Ishikawa (cell line): ENCODE results near the gene ASPRV1.
A peak's percentile ranks its signal among the peaks of the same experiment; 100 is the strongest.

ENCODE experiments used
- CEBPB ChIP-seq: IDR thresholded peaks from 2 replicates; pipeline ENCODE4 v1.6.1; 2012
- CREB1 ChIP-seq: IDR thresholded peaks from 2 replicates; pipeline ENCODE4 v1.6.1; 2012; ENCODE audit warnings: low read depth
- EGR1 ChIP-seq: IDR thresholded peaks from 2 replicates; pipeline ENCODE4 v1.6.1; 2012
- EP300 ChIP-seq: IDR thresholded peaks from 2 replicates; pipeline ENCODE4 v1.6.1; 2012; ENCODE audit warnings: borderline replicate concordance
- FOXM1 ChIP-seq: IDR thresholded peaks from 2 replicates; pipeline ENCODE4 v1.6.1; 2012; ENCODE audit warnings: low read depth, borderline replicate concordance
- NFIC ChIP-seq: IDR thresholded peaks from 2 replicates; pipeline ENCODE4 v1.6.1; 2012
- RAD21 ChIP-seq: IDR thresholded peaks from 2 replicates; pipeline ENCODE4 v1.6.1; 2012; ENCODE audit warnings: low read depth
- TAF1 ChIP-seq: IDR thresholded peaks from 2 replicates; pipeline ENCODE4 v1.6.1; 2012; ENCODE audit warnings: low read depth, mild to moderate bottlenecking
- TCF12 ChIP-seq: IDR thresholded peaks from 2 replicates; pipeline ENCODE4 v1.6.1; 2012; ENCODE audit warnings: low read depth
- TEAD4 ChIP-seq: IDR thresholded peaks from 2 replicates; pipeline ENCODE4 v1.6.1; 2012
- YY1 ChIP-seq: IDR thresholded peaks from 2 replicates; pipeline ENCODE4 v1.6.1; 2012; ENCODE audit warnings: low read depth
- ZBTB7A ChIP-seq: IDR thresholded peaks from 2 replicates; pipeline ENCODE4 v1.6.1; 2012; ENCODE audit warnings: low read depth
- TF ChIP-seq, protein P1 (sequence below): IDR thresholded peaks from 2 replicates; pipeline ENCODE4 v1.6.1; 2012; ENCODE audit warnings: low read depth, mild to moderate bottlenecking
- TF ChIP-seq, protein P2 (sequence below): IDR thresholded peaks from 2 replicates; pipeline ENCODE4 v1.6.1; 2012
- TF ChIP-seq, protein P3 (sequence below): IDR thresholded peaks from 2 replicates; pipeline ENCODE4 v1.6.1; 2012

The ASPRV1 gene

DNA sequence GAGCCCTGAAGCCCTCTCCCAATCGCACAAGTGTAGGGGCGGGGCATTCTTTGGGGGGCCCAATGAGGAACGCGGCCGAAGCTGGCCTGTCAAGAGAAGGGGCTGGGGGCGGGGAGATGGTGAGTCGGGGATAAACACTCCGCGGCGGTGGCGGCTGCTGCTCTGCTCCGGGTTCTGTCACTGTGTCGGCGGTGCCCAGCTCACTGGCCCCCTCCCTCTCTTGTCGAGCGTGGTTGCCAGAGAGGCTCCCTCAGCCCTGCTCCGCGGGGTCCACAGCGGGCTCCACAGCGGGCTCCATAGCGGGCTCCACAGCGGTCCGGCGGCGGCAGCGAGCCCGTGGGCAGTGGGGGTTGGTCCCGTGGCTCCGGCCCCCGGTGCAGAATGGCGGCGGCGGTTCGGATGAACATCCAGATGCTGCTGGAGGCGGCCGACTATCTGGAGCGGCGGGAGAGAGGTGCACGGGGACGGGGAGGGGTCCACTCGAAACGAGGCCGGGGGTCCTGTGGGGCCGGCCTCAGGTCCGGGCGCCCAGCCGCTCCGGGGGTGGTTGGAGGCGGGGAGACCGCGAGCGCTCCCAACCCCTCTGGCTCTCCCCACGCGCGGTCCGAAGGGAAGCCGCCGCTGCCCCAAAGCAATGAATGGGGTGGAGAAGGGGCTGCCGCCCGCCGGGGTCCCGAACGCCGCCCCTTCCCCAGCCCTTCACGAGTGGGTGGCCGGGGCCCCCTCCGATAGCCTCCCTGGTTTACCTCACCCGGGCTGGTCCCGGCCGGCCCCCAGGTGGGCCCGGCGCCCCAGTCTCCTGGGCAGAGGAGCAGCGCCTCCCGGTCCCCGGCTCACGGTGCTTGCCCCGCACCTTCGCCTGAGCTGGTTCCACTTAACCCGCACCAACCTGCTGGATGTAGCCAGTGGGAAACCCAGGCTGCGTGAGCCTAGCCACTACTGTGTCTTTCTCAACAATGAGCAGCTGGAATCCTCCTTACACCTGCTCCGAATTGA lies 46.2 kb downstream of the ASPRV1 start, which contains the start of gene MXD1:
Gene MXD1, plus strand, starts transcription at position 160 of the 996 bp plus-strand sequence. Its CDS starts 222 bp downstream, at position 382.
- TF ChIP-seq ZBTB7A: 0 out of 2 replicates have a peak, but pooled peaks have one; percentile 31
- no peak for TF ChIP-seq CREB1
- peak; percentile 63; the same call in 1 of the 2 replicates for TF ChIP-seq YY1
- TF ChIP-seq TAF1: peak; percentile 29; the same call in 1 of the 2 replicates

DNA sequence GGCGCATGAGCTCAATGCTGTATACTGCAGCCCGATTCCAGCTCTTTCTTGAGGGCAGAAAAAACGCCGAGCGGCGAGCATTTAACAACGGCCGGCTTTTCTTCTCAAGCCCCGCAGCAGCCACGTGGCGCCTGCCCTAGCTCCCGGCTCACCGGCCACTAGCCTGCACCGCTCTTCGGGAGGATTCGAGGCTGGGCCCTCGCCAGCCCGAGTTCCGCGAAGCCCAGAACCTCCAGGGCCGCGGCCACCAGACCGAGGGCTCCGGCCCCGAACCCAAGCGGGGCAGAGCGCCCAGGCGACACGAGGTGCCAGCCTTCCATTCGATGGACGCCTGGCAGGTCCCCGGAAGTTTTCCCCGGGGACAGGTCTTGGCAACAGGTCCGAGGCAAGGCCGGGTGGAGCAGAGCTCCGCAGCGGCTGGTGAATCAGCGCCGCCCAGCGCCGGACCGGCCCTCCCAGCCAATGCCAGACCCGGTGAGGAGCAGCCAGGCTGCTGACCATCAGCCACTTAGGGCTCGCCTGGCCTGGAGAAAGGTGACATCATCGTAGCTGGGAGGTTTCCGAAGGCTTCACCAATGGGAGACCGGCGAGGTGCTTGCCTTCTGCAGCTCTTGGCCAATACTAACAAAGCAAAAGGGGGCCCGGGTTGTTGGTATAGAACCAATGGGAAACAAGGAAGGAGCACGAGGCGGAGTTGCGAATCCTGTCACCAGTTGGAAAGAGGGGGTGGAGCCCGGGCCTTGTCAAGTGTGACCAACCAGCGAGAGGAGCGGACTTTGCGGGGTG lies 47.1 kb downstream of the ASPRV1 start:
- TF ChIP-seq ZBTB7A (0 out of 2 replicates have a peak, but pooled peaks have one; percentile 16), TCF12 (peak; percentile 26), CREB1 (peak; percentile 76), NFIC (peak; percentile 56; the same call in 1 of the 2 replicates), TEAD4 (no peak), FOXM1 (0 out of 2 replicates have a peak, but pooled peaks have one; percentile 48), YY1 (peak; percentile 57), EP300 (0 out of 2 replicates have a peak, but pooled peaks have one; percentile 36), EGR1 (no peak), TAF1 (peak; percentile 88), RAD21 (peak; percentile 20; the same call in 1 of the 2 replicates), CEBPB (no peak)
- TF ChIP-seq, protein P1, sequence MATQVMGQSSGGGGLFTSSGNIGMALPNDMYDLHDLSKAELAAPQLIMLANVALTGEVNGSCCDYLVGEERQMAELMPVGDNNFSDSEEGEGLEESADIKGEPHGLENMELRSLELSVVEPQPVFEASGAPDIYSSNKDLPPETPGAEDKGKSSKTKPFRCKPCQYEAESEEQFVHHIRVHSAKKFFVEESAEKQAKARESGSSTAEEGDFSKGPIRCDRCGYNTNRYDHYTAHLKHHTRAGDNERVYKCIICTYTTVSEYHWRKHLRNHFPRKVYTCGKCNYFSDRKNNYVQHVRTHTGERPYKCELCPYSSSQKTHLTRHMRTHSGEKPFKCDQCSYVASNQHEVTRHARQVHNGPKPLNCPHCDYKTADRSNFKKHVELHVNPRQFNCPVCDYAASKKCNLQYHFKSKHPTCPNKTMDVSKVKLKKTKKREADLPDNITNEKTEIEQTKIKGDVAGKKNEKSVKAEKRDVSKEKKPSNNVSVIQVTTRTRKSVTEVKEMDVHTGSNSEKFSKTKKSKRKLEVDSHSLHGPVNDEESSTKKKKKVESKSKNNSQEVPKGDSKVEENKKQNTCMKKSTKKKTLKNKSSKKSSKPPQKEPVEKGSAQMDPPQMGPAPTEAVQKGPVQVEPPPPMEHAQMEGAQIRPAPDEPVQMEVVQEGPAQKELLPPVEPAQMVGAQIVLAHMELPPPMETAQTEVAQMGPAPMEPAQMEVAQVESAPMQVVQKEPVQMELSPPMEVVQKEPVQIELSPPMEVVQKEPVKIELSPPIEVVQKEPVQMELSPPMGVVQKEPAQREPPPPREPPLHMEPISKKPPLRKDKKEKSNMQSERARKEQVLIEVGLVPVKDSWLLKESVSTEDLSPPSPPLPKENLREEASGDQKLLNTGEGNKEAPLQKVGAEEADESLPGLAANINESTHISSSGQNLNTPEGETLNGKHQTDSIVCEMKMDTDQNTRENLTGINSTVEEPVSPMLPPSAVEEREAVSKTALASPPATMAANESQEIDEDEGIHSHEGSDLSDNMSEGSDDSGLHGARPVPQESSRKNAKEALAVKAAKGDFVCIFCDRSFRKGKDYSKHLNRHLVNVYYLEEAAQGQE: no peak
- TF ChIP-seq, protein P2, sequence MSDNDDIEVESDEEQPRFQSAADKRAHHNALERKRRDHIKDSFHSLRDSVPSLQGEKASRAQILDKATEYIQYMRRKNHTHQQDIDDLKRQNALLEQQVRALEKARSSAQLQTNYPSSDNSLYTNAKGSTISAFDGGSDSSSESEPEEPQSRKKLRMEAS: peak; percentile 98
- TF ChIP-seq, protein P3, sequence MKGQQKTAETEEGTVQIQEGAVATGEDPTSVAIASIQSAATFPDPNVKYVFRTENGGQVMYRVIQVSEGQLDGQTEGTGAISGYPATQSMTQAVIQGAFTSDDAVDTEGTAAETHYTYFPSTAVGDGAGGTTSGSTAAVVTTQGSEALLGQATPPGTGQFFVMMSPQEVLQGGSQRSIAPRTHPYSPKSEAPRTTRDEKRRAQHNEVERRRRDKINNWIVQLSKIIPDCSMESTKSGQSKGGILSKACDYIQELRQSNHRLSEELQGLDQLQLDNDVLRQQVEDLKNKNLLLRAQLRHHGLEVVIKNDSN: peak; percentile 22

DNA sequence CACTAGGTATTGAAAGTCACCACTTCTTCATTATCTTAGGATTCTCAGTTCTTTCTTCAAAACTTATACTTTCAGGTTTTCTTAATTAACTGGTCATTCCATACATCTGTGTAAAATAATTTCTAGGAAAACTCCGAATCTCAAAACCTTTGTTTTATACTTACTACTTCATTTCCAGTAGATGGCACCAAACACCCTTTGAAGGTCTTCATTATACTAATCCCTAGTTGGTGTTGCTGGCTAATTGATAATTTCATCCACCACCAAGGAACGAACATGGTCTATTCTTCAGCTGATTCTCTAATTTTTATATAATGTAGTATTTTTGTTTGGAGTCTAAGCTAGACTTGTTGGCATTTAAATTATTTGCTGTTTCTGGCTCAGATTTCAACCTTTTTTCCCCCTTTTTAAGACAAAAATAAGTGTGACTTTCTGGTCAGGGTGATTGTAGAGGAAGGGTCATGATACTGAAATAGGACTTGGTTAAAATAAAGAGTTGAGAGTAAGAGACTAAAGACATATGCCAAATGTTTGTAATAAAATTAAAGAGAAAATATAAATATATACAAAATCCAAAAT lies 49.4 kb downstream of the ASPRV1 start:
- peak; percentile 64 for TF ChIP-seq RAD21
- TF ChIP-seq, protein P1: no peak
- TF ChIP-seq, protein P2: no peak
